Adrenal gland (tissue), 12 donors: ENCODE data around the gene KIAA0040. TPM values are rescaled to one million over a fixed set of nuclear protein-coding genes. Genes with fewer than 3 reads are reported as not detected.

Experiments
- DNase-seq, 7 donors: peaks; one replicate each; pipeline ENCODE4 v3.0.0-alpha.2; 2019 to 2020
- H3K27ac ChIP-seq, 5 donors: fragments of 200-600 bp; sonication (generic) in 4 of 5; 1 replicate in 3 of 5; 2 replicates in 2 of 5; pipeline versions ENCODE4 v1.5.1 to v1.8.0; 2016 to 2020; ENCODE audit warnings: mild to moderate bottlenecking in 1 of 5
- H3K27me3 ChIP-seq: fragments of 200-600 bp; 2 replicates; pipeline ENCODE4 v1.8.0; 2021
- H3K36me3 ChIP-seq, 2 donors: fragments of 200-600 bp; replicated peaks in 1 of 2; 1 replicate in 1 of 2; 2 replicates in 1 of 2; pipeline versions ENCODE4 v1.5.1 to v1.8.0; 2018 to 2022
- H3K4me1 ChIP-seq, 2 donors: fragments of 200-600 bp; replicated peaks in 1 of 2; 1 replicate in 1 of 2; 2 replicates in 1 of 2; pipeline versions ENCODE4 v1.5.1 to v1.8.0; 2018 to 2021
- H3K4me3 ChIP-seq, 4 donors: fragments of 200-600 bp; sonication (generic) in 3 of 4; one replicate each; pipeline ENCODE4 v1.5.1; 2016 to 2018
- H3K9me3 ChIP-seq, 3 donors: fragments of 200-600 bp; sonication (generic) in 1 of 3; replicated peaks in 1 of 3; 1 replicate in 2 of 3; 2 replicates in 1 of 3; pipeline versions ENCODE4 v1.5.1 to v1.8.0; 2016 to 2021
- CTCF ChIP-seq, 6 experiments: fragments of 450-650 bp in 4 of 6; fragments of 200-600 bp in 2 of 6; sonication (generic) in 1 of 6; IDR thresholded peaks; 1 replicate in 5 of 6; 2 replicates in 1 of 6; pipeline versions ENCODE4 v1.5.1 to v1.8.0; 2016 to 2021; ENCODE audit warnings: antibody characterized with exemption in 6 of 6, mild to moderate bottlenecking in 2 of 6, moderate library complexity in 1 of 6
- POLR2A ChIP-seq, 2 donors: fragments of 450-650 bp; IDR thresholded peaks; one replicate each; pipeline ENCODE4 v1.6.1; 2017; ENCODE audit warnings: antibody characterized with exemption in 2 of 2, mild to moderate bottlenecking in 2 of 2, moderate library complexity in 1 of 2
- WGBS, 4 donors: extraction: QIAGEN DNeasy Blood & Tissue Kit in 2 of 4; methylation state at CpG; one replicate each; pipeline versions ENCODE4 v1.1.5 to v1.1.7; 2013 to 2017; 5-methylcytosine and 5-hydroxymethylcytosine counted together
- intact Hi-C, 2 donors: fragments of 100-400 bp; cut with DNase I; formaldehyde crosslinking; loops; one replicate each; pipeline versions ENCODE4 v1.14.1 to v1.15.0; 2022 to 2023
- polyA plus RNA-seq, 3 donors: library from polyadenylated mRNA; stranded (reverse); fragments of 200-250 nt in 2 of 3; fragments of 350-450 nt in 1 of 3; fragmentation: Illumina TruSeq in 1 of 3; extraction: RNeasy Lipid Tissue Mini Kit (QIAGEN cat#74804) in 1 of 3; gene quantifications; one replicate each; pipeline ENCODE4 v1.2.3, GENCODE V29; 2013 to 2014
- total RNA-seq, 9 donors: library from RNA; depleted of rRNA in 4 of 9; stranded (reverse); fragments of >200 nt in 4 of 9; fragments of 120-200 nt in 1 of 9; fragmentation: NEBNext Ultra II Directional in 1 of 9; extraction: Animal tissue kit (Norgen Biotek cat#: 25700) in 1 of 9; gene quantifications; one replicate each; pipeline versions ENCODE4 v1.1.0 to v1.2.4, GENCODE V29; 2013 to 2023
- donor health status: healthy with polysubstance abuse.
- donor health status: Bipolar disorder and iron deficiency.
- donor health status: DM: yes; HTN: yes; CAD: no.
- donor health status: DM: no; HTN: no; CAD: no.
- donor health status: DM: no; HTN: no; CAD: no.
- donor health status: DM: yes; HTN: yes; CAD: no.

Gene KIAA0040
- total and polyA plus RNA-seq, 12 donors, result 1.8 to 54.3 (median 12.3) TPM

GRCh38 chr1:175130649-175131045 lies 61.9 kb downstream of the KIAA0040 start:
- Histone ChIP-seq H3K36me3 (no peaks in the 10 kb centered on the region), H3K9me3 (no peaks in the 10 kb centered on the region), H3K4me3 (no peak overlapping the region), H3K27me3 (no peaks in the 10 kb centered on the region), H3K4me1 (no peaks in the 10 kb centered on the region), H3K27ac (no peak overlapping the region)
- no peak for DNase-seq
- WGBS, 4 donors, result 65 to 85% (median 69%) methylated on average over 2 of the region's 2 CpGs
- intact Hi-C loops, result no loop called here
- TF ChIP-seq CTCF (IDR thresholded peaks at IDR 0.05), result no peak
- TF ChIP-seq POLR2A (IDR thresholded peaks at IDR 0.05), result no peak

DNA sequence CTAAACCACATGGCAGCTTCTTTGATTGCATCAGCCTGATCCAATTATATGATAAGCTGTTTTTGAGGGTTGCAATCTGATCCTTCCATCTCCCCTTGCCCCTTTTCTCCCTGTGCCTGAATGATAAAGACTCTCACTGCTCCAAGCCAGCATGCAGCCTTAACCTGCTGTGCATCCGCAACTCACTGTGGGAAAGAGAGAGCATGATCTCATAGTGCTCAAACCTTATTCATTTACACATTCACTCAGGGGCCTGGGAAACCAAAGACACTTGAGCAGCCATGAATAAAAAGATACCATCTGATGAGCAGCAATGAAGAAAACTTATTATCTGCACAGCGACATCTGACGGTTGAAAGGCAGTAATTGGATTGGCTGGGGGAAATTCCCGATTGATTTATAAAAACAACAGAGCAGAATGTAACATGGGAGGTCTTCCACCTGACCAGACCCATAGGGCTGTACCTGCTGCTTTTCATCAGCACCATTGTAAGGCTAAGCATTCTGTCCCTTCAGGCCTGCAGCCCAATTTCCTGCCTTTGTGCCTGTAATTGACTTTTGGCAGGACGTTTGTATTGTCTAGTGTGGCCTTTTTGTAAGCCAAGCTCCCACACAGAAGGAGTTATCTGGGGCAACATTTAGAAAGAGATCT lies 62.5 kb downstream of the KIAA0040 start:
- intact Hi-C loops, result loop anchor here in 1 of 2 donors (5.0 kb wide), 1 partner anchor 358 kb away; no protein-coding TSS in a partner anchor
- no peaks in the 10 kb centered on the region for H3K27me3 ChIP-seq
- WGBS, 4 donors, result 47 to 64% (median 57%) methylated on average over 5 of the region's 5 CpGs
- peak in 2 of 7 donors; percentile 18 to 33 for DNase-seq
- no peaks in the 10 kb centered on the region for H3K36me3 ChIP-seq
- H3K27ac ChIP-seq, result no peak overlapping the region
- H3K4me1 ChIP-seq, result no peaks in the 10 kb centered on the region
- TF ChIP-seq CTCF (IDR thresholded peaks at IDR 0.05), result no peak
- TF ChIP-seq POLR2A (IDR thresholded peaks at IDR 0.05), result no peak
- no peak overlapping the region for H3K4me3 ChIP-seq
- H3K9me3 ChIP-seq, result no peaks in the 10 kb centered on the region

GRCh38 chr1:175129644-175129996 lies 63.0 kb downstream of the KIAA0040 start:
- Histone ChIP-seq H3K27ac (no peak overlapping the region), H3K4me3 (no peak overlapping the region), H3K4me1 (no peaks in the 10 kb centered on the region), H3K27me3 (no peaks in the 10 kb centered on the region), H3K9me3 (no peaks in the 10 kb centered on the region), H3K36me3 (no peaks in the 10 kb centered on the region)
- DNase-seq, result no peak
- TF ChIP-seq POLR2A (IDR thresholded peaks at IDR 0.05) (no peak), CTCF (IDR thresholded peaks at IDR 0.05) (no peak)
- WGBS, 4 donors, result 77 to 83% (median 81%) methylated on average over 2 of the region's 2 CpGs
- intact Hi-C loops, result loop anchor here in 1 of 2 donors (5.0 kb wide), 1 partner anchor 357 kb away; no protein-coding TSS in a partner anchor

DNA sequence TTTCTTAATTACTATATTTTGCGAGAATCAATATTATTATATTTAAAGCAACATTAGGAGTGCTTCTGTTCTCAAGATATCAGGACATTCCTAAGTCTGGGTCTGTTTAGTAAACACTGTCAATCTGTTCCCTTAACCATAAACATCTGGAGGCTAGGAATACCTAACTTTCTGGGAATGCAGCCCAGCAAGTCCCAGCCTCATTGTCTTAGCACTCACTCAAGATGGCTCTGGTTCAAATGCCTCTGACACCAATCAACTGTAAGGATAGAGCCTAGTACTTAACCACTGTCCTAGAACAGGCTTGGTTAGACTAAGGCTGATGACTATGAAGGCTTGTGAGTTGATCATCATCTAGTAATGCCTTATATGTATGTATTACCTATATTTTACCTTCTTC lies 63.4 kb downstream of the KIAA0040 start:
- Histone ChIP-seq H3K4me1 (no peaks in the 10 kb centered on the region), H3K9me3 (no peaks in the 10 kb centered on the region), H3K36me3 (no peaks in the 10 kb centered on the region), H3K27me3 (no peaks in the 10 kb centered on the region), H3K4me3 (no peak overlapping the region), H3K27ac (no peak overlapping the region)
- no peak for TF ChIP-seq POLR2A (IDR thresholded peaks at IDR 0.05)
- no peak for TF ChIP-seq CTCF (IDR thresholded peaks at IDR 0.05)
- DNase-seq, result no peak
- intact Hi-C loops, result loop anchor here in 1 of 2 donors (5.0 kb wide), 1 partner anchor 357 kb away; no protein-coding TSS in a partner anchor
- WGBS, 4 donors, result 66 to 84% (median 71%) methylated on average over 1 of the region's 1 CpG
